Parathyroid adenoma (tissue), 2 donors: ENCODE results near the gene CDNF.

Source experiments
- H2AFZ ChIP-seq: fragments of 300-600 bp; sonication (generic); one replicate; pipeline ENCODE4 v1.7.0; 2017; ENCODE audit warnings: antibody characterized with exemption, mild to moderate bottlenecking
- H3K27ac ChIP-seq: fragments of 300-600 bp; sonication (generic); one replicate; pipeline ENCODE4 v1.7.0; 2017
- H3K27me3 ChIP-seq: fragments of 300-600 bp; sonication (generic); one replicate; pipeline ENCODE4 v1.7.0; 2017; ENCODE audit warnings: low read length; ENCODE audit not compliant: control insufficient read depth, insufficient read depth
- H3K36me3 ChIP-seq: fragments of 300-600 bp; sonication (generic); one replicate; pipeline ENCODE4 v1.7.0; 2017; ENCODE audit warnings: low read length; ENCODE audit not compliant: control insufficient read depth, insufficient read depth
- H3K4me1 ChIP-seq: fragments of 300-600 bp; sonication (generic); one replicate; pipeline ENCODE4 v1.7.0; 2017; ENCODE audit warnings: control low read depth
- H3K4me2 ChIP-seq: fragments of 300-600 bp; sonication (generic); one replicate; pipeline ENCODE4 v1.7.0; 2017; ENCODE audit warnings: low read length
- H3K4me3 ChIP-seq: fragments of 300-600 bp; sonication (generic); one replicate; pipeline ENCODE4 v1.7.0; 2017; ENCODE audit warnings: low read depth, low read length
- H3K79me2 ChIP-seq: fragments of 300-600 bp; sonication (generic); one replicate; pipeline ENCODE4 v1.7.0; 2017; ENCODE audit warnings: control low read depth
- H3K9ac ChIP-seq: fragments of 300-600 bp; sonication (generic); one replicate; pipeline ENCODE4 v1.7.0; 2017; ENCODE audit warnings: mild to moderate bottlenecking
- H3K9me3 ChIP-seq: fragments of 300-600 bp; sonication (generic); one replicate; pipeline ENCODE4 v1.7.0; 2017; ENCODE audit warnings: low read length; ENCODE audit not compliant: control insufficient read depth
- CTCF ChIP-seq: fragments of 300-600 bp; sonication (generic); IDR thresholded peaks from one replicate; pipeline ENCODE4 v1.7.0; 2017; ENCODE audit warnings: antibody characterized with exemption, mild to moderate bottlenecking
- donor health status: primary hyperparathyroidism.

CDNF gene

GRCh38 chr10:14774797-14775196, 63.0 kb downstream of the CDNF start, which contains the start of gene FAM107B:
Gene FAM107B, minus strand, starts transcription at chr10:14774897. Its CDS starts 234 bp downstream, at chr10:14774663.
- H3K79me2 ChIP-seq, result no peaks in the 10 kb centered on the region
- no peak for TF ChIP-seq CTCF
- no peak within 1 kb of the TSS for H2AFZ ChIP-seq
- H3K36me3 ChIP-seq, result no peaks in the 10 kb centered on the region
- no peaks in the 10 kb centered on the region for H3K9me3 ChIP-seq
- H3K27ac ChIP-seq, result no peak within 1 kb of the TSS
- H3K4me1 ChIP-seq, result no peaks in the 10 kb centered on the region
- no peak within 1 kb of the TSS for H3K4me2 ChIP-seq
- H3K4me3 ChIP-seq, result no peak within 1 kb of the TSS
- no peak within 1 kb of the TSS for H3K9ac ChIP-seq
- H3K27me3 ChIP-seq, result no peaks in the 10 kb centered on the region

GRCh38 chr10:14774214-14774580, 63.6 kb downstream of the CDNF start:
- H3K4me3 ChIP-seq, result no peak overlapping the region
- H3K9me3 ChIP-seq, result no peaks in the 10 kb centered on the region
- H3K36me3 ChIP-seq, result no peaks in the 10 kb centered on the region
- no peaks in the 10 kb centered on the region for H3K4me1 ChIP-seq
- H3K79me2 ChIP-seq, result no peaks in the 10 kb centered on the region
- H3K27me3 ChIP-seq, result no peaks in the 10 kb centered on the region
- no peak for TF ChIP-seq CTCF
- no peak overlapping the region for H3K4me2 ChIP-seq
- no peak overlapping the region for H2AFZ ChIP-seq
- H3K9ac ChIP-seq, result no peak overlapping the region
- no peak overlapping the region for H3K27ac ChIP-seq

- H3K36me3 ChIP-seq, result no peaks in the 10 kb centered on the region
- H2AFZ ChIP-seq, result no peak overlapping the region
- no peak overlapping the region for H3K9ac ChIP-seq
- no peaks in the 10 kb centered on the region for H3K9me3 ChIP-seq
- no peak overlapping the region for H3K4me2 ChIP-seq
- H3K79me2 ChIP-seq, result no peaks in the 10 kb centered on the region
- no peak overlapping the region for H3K27ac ChIP-seq
- no peak overlapping the region for H3K4me3 ChIP-seq
- no peaks in the 10 kb centered on the region for H3K4me1 ChIP-seq
- no peak for TF ChIP-seq CTCF
- H3K27me3 ChIP-seq, result no peaks in the 10 kb centered on the region
Observed at GRCh38 chr10:14773551-14774213, 64.2 kb downstream of the CDNF start.

GRCh38 chr10:14772399-14772798, 65.4 kb downstream of the CDNF start:
- Histone ChIP-seq H3K9me3 (no peaks in the 10 kb centered on the region), H3K4me2 (no peak overlapping the region), H3K79me2 (no peaks in the 10 kb centered on the region), H3K27ac (no peak overlapping the region), H3K4me3 (no peak overlapping the region), H3K36me3 (no peaks in the 10 kb centered on the region), H3K27me3 (no peaks in the 10 kb centered on the region), H3K9ac (no peak overlapping the region), H2AFZ (no peak overlapping the region), H3K4me1 (no peaks in the 10 kb centered on the region)
- TF ChIP-seq CTCF, result no peak

- H3K9ac ChIP-seq, result no peak overlapping the region
- TF ChIP-seq CTCF, result no peak
- no peaks in the 10 kb centered on the region for H3K79me2 ChIP-seq
- no peaks in the 10 kb centered on the region for H3K36me3 ChIP-seq
- no peaks in the 10 kb centered on the region for H3K9me3 ChIP-seq
- no peak overlapping the region for H2AFZ ChIP-seq
- no peak overlapping the region for H3K4me2 ChIP-seq
- H3K4me3 ChIP-seq, result no peak overlapping the region
- H3K27me3 ChIP-seq, result no peaks in the 10 kb centered on the region
- H3K4me1 ChIP-seq, result no peaks in the 10 kb centered on the region
- no peak overlapping the region for H3K27ac ChIP-seq
Observed at GRCh38 chr10:14770927-14771326, 66.9 kb downstream of the CDNF start.
